ENCODE measurements around the gene KDM8.

Gene KDM8

DNA sequence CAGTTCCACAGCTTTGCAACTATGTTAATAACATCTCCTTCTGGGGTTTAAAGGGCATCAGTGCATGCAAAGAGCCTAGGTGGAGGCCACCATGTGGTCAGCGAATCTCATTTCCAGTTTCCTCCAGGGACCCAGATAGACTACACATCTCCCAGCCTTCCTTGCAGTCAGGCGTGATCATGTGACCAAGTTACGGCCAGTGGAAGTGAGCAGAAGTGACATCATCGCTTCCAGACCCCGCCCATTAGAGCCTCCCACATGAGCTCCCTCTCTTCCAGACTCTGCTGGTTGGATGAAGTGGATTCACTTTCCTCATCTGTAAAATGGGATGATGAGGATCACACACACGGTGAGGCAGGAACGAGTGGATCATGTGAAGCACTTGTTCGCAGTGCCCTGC, 27.4 kb upstream of the KDM8 start:
- Histone ChIP-seq H3K36me3 (ENCODE audit: insufficient read depth, low read length) (no peaks in the 10 kb centered on the region), H3K4me3 (ENCODE audit: low read length) (no peak overlapping the region), H3K4me2 (ENCODE audit: low read length) (no peak overlapping the region), H3K9me3 (replicated peaks; ENCODE audit: low read length) (peaks cover 4% of the 10 kb centered on the region), H3K4me1 (ENCODE audit: control insufficient read depth, insufficient read depth, low read length) (peaks cover 24% of the 10 kb centered on the region), H3K9ac (ENCODE audit: low read depth, low read length) (no peak overlapping the region), H3K27me3 (ENCODE audit: control insufficient read depth, insufficient read depth, low read length) (peaks cover 5% of the 10 kb centered on the region)

- H3K9ac ChIP-seq (ENCODE audit: low read depth, low read length), result no peak overlapping the region
These were observed 26.1 kb upstream of the KDM8 start for GRCh38 chr16:27177031-27177774.

GRCh38 chr16:27179500-27180072, 23.7 kb upstream of the KDM8 start:
- Histone ChIP-seq H3K9me3 (replicated peaks; ENCODE audit: low read length) (no peaks in the 10 kb centered on the region), H3K4me1 (ENCODE audit: control insufficient read depth, insufficient read depth, low read length) (peaks cover 24% of the 10 kb centered on the region), H3K9ac (ENCODE audit: low read depth, low read length) (no peak overlapping the region), H3K27me3 (ENCODE audit: control insufficient read depth, insufficient read depth, low read length) (peaks cover 30% of the 10 kb centered on the region), H3K4me2 (ENCODE audit: low read length) (peak overlapping the region; percentile 26), H3K4me3 (ENCODE audit: low read length) (no peak overlapping the region), H3K36me3 (ENCODE audit: insufficient read depth, low read length) (no peaks in the 10 kb centered on the region)

More at GRCh38 chr16:27177031-27177774, 26.1 kb upstream of the KDM8 start:
- Histone ChIP-seq H3K27me3 (ENCODE audit: control insufficient read depth, insufficient read depth, low read length) (peaks cover 18% of the 10 kb centered on the region), H3K36me3 (ENCODE audit: insufficient read depth, low read length) (no peaks in the 10 kb centered on the region), H3K4me2 (ENCODE audit: low read length) (peak overlapping the region; percentile 45), H3K4me3 (ENCODE audit: low read length) (no peak overlapping the region), H3K4me1 (ENCODE audit: control insufficient read depth, insufficient read depth, low read length) (peaks cover 24% of the 10 kb centered on the region), H3K9me3 (replicated peaks; ENCODE audit: low read length) (no peaks in the 10 kb centered on the region)

GRCh38 chr16:27181019-27181790, 22.1 kb upstream of the KDM8 start:
- no peak overlapping the region for H3K9ac ChIP-seq (ENCODE audit: low read depth, low read length)
- H3K4me2 ChIP-seq (ENCODE audit: low read length), result no peak overlapping the region
- peaks cover 24% of the 10 kb centered on the region for H3K4me1 ChIP-seq (ENCODE audit: control insufficient read depth, insufficient read depth, low read length)
- H3K27me3 ChIP-seq (ENCODE audit: control insufficient read depth, insufficient read depth, low read length), result peaks cover 35% of the 10 kb centered on the region
- no peaks in the 10 kb centered on the region for H3K9me3 ChIP-seq (replicated peaks; ENCODE audit: low read length)
- no peak overlapping the region for H3K4me3 ChIP-seq (ENCODE audit: low read length)
- H3K36me3 ChIP-seq (ENCODE audit: insufficient read depth, low read length), result no peaks in the 10 kb centered on the region

GRCh38 chr16:27182906-27183405, 20.4 kb upstream of the KDM8 start:
- no peak overlapping the region for H3K9ac ChIP-seq (ENCODE audit: low read depth, low read length)
- peaks cover 40% of the 10 kb centered on the region for H3K27me3 ChIP-seq (ENCODE audit: control insufficient read depth, insufficient read depth, low read length)
- H3K9me3 ChIP-seq (replicated peaks; ENCODE audit: low read length), result no peaks in the 10 kb centered on the region
- no peak overlapping the region for H3K4me3 ChIP-seq (ENCODE audit: low read length)
- H3K4me2 ChIP-seq (ENCODE audit: low read length), result no peak overlapping the region
- H3K4me1 ChIP-seq (ENCODE audit: control insufficient read depth, insufficient read depth, low read length), result peaks cover 10% of the 10 kb centered on the region
- H3K36me3 ChIP-seq (ENCODE audit: insufficient read depth, low read length), result no peaks in the 10 kb centered on the region

DNA sequence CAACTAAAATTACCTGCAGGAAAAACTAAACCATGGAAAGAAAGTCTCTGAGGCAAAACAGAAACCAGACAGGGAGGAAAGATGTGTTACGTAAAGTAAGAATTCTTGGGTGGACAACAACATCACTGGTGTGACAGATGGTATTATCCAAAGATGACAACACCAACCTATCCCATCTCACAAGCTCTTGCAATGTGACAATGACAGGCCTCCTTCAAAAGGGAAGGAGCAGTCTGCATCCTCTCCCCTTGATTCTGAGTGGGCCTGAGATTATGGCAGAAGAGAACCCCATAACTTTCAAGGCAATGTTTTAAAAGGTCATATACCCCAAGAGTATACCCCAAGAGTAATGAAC, 17.6 kb upstream of the KDM8 start:
- no peak overlapping the region for H3K4me3 ChIP-seq (ENCODE audit: low read length)
- H3K4me1 ChIP-seq (ENCODE audit: control insufficient read depth, insufficient read depth, low read length), result peaks cover 7% of the 10 kb centered on the region
- H3K9me3 ChIP-seq (replicated peaks; ENCODE audit: low read length), result no peaks in the 10 kb centered on the region
- no peak overlapping the region for H3K9ac ChIP-seq (ENCODE audit: low read depth, low read length)
- H3K4me2 ChIP-seq (ENCODE audit: low read length), result no peak overlapping the region
- H3K36me3 ChIP-seq (ENCODE audit: insufficient read depth, low read length), result no peaks in the 10 kb centered on the region
- H3K27me3 ChIP-seq (ENCODE audit: control insufficient read depth, insufficient read depth, low read length), result peaks cover 57% of the 10 kb centered on the region

- peaks cover 7% of the 10 kb centered on the region for H3K4me1 ChIP-seq (ENCODE audit: control insufficient read depth, insufficient read depth, low read length)
- no peaks in the 10 kb centered on the region for H3K36me3 ChIP-seq (ENCODE audit: insufficient read depth, low read length)
- H3K4me3 ChIP-seq (ENCODE audit: low read length), result no peak overlapping the region
- no peak overlapping the region for H3K9ac ChIP-seq (ENCODE audit: low read depth, low read length)
- H3K27me3 ChIP-seq (ENCODE audit: control insufficient read depth, insufficient read depth, low read length), result peaks cover 37% of the 10 kb centered on the region
- no peak overlapping the region for H3K4me2 ChIP-seq (ENCODE audit: low read length)
- no peaks in the 10 kb centered on the region for H3K9me3 ChIP-seq (replicated peaks; ENCODE audit: low read length)
These were observed 14.7 kb upstream of the KDM8 start for GRCh38 chr16:27188633-27189032.

- peaks cover 7% of the 10 kb centered on the region for H3K4me1 ChIP-seq (ENCODE audit: control insufficient read depth, insufficient read depth, low read length)
- no peak overlapping the region for H3K4me3 ChIP-seq (ENCODE audit: low read length)
- peaks cover 41% of the 10 kb centered on the region for H3K27me3 ChIP-seq (ENCODE audit: control insufficient read depth, insufficient read depth, low read length)
- no peaks in the 10 kb centered on the region for H3K9me3 ChIP-seq (replicated peaks; ENCODE audit: low read length)
- H3K4me2 ChIP-seq (ENCODE audit: low read length), result peak overlapping the region; percentile 37
- H3K36me3 ChIP-seq (ENCODE audit: insufficient read depth, low read length), result no peaks in the 10 kb centered on the region
- no peak overlapping the region for H3K9ac ChIP-seq (ENCODE audit: low read depth, low read length)
These were observed 13.9 kb upstream of the KDM8 start for GRCh38 chr16:27189335-27189972.

DNA sequence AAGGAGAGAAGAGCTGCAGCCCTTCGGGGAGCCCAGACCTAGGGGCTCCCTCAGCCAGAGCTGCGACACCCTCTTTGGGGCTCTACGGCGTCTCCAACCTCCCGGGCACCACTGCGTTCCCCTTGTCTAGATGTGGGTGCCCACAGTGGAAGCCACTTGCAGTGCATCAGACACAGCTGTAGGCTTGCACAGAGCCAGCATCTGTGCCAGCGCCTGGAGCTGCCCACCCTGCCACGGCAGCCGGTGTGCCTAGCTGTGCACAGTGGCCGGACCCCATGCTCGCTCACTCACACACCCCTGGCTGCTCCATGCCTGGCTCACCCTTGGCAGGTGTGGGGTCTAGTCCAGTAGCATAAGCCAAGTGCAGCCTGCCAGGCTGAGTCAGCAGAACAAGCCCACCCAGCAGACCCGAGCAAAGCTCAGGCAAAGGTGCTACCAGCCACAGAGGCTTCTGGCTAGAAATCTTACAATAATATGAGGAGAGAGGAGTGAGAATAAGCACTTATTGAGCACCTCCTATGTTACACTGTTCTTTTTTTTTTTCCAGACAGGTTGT, 12.9 kb upstream of the KDM8 start:
- no peak overlapping the region for H3K4me2 ChIP-seq (ENCODE audit: low read length)

DNA sequence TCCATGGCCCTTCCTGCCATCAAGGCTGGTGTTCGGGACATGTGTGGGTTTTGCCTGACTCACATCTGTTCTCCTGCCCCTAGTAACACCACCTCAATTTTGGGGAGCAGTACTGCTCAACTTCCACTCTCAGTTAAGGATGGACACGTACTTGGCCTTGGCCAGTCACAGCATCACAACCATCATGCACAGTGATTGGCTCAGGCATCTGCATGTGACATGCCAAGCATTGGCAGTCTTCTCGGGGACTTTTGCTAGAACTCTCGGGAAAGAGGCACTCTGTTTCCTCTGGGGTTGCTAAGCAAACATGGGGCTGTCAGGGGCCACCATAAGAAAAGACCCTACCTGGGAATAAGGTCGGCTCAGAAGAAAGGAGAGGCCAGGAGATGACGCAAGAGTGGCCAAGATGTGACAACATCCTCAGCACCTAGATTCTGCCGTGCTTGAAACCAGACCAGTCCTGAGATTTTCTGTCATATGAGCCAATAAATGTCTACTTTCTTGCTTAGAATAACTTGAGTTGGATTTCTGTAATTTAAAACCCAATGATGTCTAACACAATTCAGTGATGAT, 11.9 kb upstream of the KDM8 start:
- H3K4me3 ChIP-seq (ENCODE audit: low read length), result no peak overlapping the region

More for the DNA sequence above, 12.9 kb upstream of the KDM8 start:
- H3K9me3 ChIP-seq (replicated peaks; ENCODE audit: low read length), result no peaks in the 10 kb centered on the region
- peaks cover 45% of the 10 kb centered on the region for H3K27me3 ChIP-seq (ENCODE audit: control insufficient read depth, insufficient read depth, low read length)
- H3K36me3 ChIP-seq (ENCODE audit: insufficient read depth, low read length), result no peaks in the 10 kb centered on the region
- H3K4me3 ChIP-seq (ENCODE audit: low read length), result no peak overlapping the region
- H3K9ac ChIP-seq (ENCODE audit: low read depth, low read length), result no peak overlapping the region
- H3K4me1 ChIP-seq (ENCODE audit: control insufficient read depth, insufficient read depth, low read length), result peaks cover 7% of the 10 kb centered on the region

More for the DNA sequence above, 11.9 kb upstream of the KDM8 start:
- Histone ChIP-seq H3K4me2 (ENCODE audit: low read length) (no peak overlapping the region), H3K9ac (ENCODE audit: low read depth, low read length) (no peak overlapping the region), H3K9me3 (replicated peaks; ENCODE audit: low read length) (no peaks in the 10 kb centered on the region), H3K27me3 (ENCODE audit: control insufficient read depth, insufficient read depth, low read length) (peaks cover 51% of the 10 kb centered on the region), H3K36me3 (ENCODE audit: insufficient read depth, low read length) (no peaks in the 10 kb centered on the region), H3K4me1 (ENCODE audit: control insufficient read depth, insufficient read depth, low read length) (peaks cover 7% of the 10 kb centered on the region)

Data from skeletal muscle satellite cell (primary cell).